ENCODE measurements around the gene TLCD2.
"Not testable (repeated sequence)": the region's sequence is repeated elsewhere in the genome, so short reads cannot be mapped to it uniquely, and the experiment has no call there.

DNA sequence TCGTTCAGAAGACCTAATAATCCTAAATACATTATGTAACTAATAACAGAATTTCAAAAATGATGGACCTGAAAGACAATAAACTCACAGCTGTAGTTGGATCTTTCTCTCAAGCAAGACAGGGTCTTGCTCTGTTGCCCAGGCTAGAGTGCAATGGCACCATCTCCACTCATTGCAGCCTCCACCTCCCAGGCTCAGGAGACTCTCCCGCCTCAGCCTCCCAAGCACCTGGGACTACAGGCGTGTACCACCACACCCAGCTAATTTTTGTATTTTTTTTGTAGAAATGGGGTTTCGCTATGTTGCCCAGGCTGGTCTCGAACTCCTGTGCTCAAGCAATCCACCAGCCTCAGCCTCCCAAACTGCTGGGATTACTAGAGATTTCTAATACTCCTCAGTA, 46.2 kb downstream of the TLCD2 start:
- TF ChIP-seq, protein P1, sequence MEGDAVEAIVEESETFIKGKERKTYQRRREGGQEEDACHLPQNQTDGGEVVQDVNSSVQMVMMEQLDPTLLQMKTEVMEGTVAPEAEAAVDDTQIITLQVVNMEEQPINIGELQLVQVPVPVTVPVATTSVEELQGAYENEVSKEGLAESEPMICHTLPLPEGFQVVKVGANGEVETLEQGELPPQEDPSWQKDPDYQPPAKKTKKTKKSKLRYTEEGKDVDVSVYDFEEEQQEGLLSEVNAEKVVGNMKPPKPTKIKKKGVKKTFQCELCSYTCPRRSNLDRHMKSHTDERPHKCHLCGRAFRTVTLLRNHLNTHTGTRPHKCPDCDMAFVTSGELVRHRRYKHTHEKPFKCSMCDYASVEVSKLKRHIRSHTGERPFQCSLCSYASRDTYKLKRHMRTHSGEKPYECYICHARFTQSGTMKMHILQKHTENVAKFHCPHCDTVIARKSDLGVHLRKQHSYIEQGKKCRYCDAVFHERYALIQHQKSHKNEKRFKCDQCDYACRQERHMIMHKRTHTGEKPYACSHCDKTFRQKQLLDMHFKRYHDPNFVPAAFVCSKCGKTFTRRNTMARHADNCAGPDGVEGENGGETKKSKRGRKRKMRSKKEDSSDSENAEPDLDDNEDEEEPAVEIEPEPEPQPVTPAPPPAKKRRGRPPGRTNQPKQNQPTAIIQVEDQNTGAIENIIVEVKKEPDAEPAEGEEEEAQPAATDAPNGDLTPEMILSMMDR (conservative IDR thresholded peaks at IDR 0.05 in 1 of 2, IDR thresholded peaks at IDR 0.05 in 1 of 2; ENCODE audit: extremely low read depth in 1 of 2, insufficient read depth in 1 of 2, low read depth in 1 of 2, low read length in 2 of 2) = not testable (repeated sequence)
- not testable (repeated sequence) for TF ChIP-seq EZH2 (IDR thresholded peaks at IDR 0.05; ENCODE audit: borderline replicate concordance, low read length)
